ENCODE data around the gene MCCC1.
A peak's percentile ranks its signal among the peaks of the same experiment; 100 is the strongest.

The MCCC1 gene

DNA sequence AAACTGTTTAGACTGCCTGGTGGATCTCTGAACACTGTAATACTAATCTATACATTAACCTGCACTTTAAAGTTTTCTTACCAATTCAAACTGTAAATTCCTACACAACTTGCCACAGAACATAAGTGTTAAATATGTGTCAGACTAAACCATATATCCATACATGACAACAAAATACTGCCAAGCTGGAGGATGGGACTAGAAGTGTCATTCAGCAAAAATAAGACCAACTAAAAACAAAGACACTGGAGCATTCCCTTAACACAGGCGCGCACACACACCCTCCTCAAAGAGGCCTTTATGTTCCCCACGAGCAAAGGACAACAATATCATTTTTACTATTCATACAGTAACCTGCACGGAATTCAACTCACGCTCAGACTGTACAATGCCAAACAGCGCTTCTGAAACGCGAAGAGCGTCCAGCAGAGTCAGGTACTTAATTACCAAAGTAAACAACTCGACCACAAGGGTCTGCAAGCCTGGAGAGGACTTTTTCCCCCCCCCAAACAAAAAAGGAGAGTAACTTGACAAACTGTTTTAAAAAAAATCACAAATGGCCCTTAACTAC lies 120.1 kb downstream of the MCCC1 start:
- TF ChIP-seq, protein P1, sequence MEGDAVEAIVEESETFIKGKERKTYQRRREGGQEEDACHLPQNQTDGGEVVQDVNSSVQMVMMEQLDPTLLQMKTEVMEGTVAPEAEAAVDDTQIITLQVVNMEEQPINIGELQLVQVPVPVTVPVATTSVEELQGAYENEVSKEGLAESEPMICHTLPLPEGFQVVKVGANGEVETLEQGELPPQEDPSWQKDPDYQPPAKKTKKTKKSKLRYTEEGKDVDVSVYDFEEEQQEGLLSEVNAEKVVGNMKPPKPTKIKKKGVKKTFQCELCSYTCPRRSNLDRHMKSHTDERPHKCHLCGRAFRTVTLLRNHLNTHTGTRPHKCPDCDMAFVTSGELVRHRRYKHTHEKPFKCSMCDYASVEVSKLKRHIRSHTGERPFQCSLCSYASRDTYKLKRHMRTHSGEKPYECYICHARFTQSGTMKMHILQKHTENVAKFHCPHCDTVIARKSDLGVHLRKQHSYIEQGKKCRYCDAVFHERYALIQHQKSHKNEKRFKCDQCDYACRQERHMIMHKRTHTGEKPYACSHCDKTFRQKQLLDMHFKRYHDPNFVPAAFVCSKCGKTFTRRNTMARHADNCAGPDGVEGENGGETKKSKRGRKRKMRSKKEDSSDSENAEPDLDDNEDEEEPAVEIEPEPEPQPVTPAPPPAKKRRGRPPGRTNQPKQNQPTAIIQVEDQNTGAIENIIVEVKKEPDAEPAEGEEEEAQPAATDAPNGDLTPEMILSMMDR (IDR thresholded peaks at IDR 0.05; ENCODE audit: low read depth, low read length) = no peak
- peak overlapping the region; percentile 76 to 91 for H3K4me3 ChIP-seq (replicated peaks in 1 of 2; ENCODE audit: low read depth in 2 of 2, low read length in 2 of 2)
- DNase-seq (ENCODE audit: low read depth in 2 of 2) = peak; percentile 4 to 26

DNA sequence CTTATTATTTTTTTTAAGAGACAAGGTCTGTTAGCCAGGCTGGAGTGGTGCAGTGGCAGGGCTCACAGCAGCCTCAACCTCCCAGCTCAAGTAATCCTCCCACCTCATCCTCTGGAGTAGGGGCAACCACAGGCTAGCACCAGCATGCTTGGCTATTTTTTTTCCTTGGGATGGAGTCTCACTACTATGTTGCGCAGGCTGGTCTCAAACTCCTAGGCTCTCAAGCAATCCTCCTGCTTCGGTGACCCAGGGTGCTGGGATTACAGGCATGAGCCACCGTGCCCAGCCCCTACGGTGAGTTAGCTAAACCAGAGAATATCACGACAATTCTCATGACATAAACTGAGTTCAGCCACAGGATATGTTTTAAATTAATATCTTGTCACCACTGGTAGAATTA lies 120.9 kb downstream of the MCCC1 start:
- peak overlapping the region in 1 of 2 donors; percentile 12 for H3K4me3 ChIP-seq (replicated peaks in 1 of 2; ENCODE audit: low read depth in 2 of 2, low read length in 2 of 2)
- DNase-seq (ENCODE audit: low read depth in 2 of 2) = no peak
- TF ChIP-seq, protein P1 (IDR thresholded peaks at IDR 0.05; ENCODE audit: low read depth, low read length) = no peak

DNA sequence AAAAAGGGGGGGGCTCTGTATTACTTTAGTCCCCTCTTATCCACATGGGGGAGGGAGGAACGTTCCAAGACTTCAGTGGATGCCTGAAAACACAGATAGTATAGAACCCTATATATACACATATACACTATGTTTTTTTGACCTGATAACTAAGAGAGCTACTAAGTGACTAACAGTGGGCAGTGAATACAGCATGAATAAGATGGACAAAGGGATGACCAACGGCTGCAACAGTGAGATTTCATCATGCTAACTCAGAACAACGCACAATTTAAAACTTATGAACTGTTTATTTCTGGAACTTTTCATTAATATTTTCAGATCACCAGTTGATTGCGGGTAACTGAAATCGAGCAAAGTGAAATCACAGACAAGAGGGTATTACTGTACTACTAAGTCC lies 126.2 kb downstream of the MCCC1 start:
- peak in 1 of 2 donors; percentile 68 for DNase-seq (ENCODE audit: low read depth in 2 of 2)
- no peak overlapping the region for H3K4me3 ChIP-seq (replicated peaks in 1 of 2; ENCODE audit: low read depth in 2 of 2, low read length in 2 of 2)
- TF ChIP-seq, protein P1 (IDR thresholded peaks at IDR 0.05; ENCODE audit: low read depth, low read length) = no peak

DNA sequence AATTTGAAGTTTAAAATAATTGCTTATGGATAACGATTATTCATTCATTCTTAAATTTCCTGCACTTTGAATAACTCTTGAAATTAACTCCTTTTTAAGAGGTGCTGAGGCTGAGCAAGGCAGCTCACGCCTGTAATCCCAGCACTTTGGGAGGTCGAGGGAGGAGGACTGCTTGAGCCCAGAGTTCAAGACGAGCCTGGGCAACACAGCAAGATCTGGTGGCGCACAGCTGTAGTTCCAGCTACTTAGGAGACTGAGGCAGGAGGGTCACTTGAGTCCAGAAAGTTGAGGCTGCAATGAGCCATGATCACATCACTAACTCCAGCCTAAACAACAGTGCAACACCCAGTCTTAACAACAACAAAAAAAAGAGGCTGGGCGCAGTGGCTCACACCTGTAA lies 126.9 kb downstream of the MCCC1 start:
- DNase-seq (ENCODE audit: low read depth in 2 of 2) = no peak
- TF ChIP-seq, protein P1 (IDR thresholded peaks at IDR 0.05; ENCODE audit: low read depth, low read length) = no peak
- no peak overlapping the region for H3K4me3 ChIP-seq (replicated peaks in 1 of 2; ENCODE audit: low read depth in 2 of 2, low read length in 2 of 2)

DNA sequence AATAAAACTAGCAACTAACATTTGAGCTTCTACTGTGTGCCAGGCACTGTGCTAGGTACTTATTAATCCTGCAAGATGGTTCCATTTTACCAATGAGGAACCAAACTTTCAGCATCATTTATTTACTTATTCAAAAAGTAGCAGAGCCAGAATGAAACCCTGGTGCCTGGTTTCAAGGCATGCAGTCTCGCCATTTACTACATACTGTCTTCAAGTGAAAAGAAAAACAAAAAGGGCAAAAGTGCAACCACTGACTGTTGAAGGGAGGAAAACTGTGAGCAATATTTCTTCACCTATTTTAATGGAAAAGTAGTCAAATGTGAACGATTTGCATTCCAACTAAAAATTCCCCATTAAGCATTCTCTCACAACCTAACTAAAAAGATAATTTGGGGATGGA lies 127.7 kb downstream of the MCCC1 start:
- peak; percentile 12 to 39 for DNase-seq (ENCODE audit: low read depth in 2 of 2)
- TF ChIP-seq, protein P1 (IDR thresholded peaks at IDR 0.05; ENCODE audit: low read depth, low read length) = no peak
- no peak overlapping the region for H3K4me3 ChIP-seq (replicated peaks in 1 of 2; ENCODE audit: low read depth in 2 of 2, low read length in 2 of 2)

DNA sequence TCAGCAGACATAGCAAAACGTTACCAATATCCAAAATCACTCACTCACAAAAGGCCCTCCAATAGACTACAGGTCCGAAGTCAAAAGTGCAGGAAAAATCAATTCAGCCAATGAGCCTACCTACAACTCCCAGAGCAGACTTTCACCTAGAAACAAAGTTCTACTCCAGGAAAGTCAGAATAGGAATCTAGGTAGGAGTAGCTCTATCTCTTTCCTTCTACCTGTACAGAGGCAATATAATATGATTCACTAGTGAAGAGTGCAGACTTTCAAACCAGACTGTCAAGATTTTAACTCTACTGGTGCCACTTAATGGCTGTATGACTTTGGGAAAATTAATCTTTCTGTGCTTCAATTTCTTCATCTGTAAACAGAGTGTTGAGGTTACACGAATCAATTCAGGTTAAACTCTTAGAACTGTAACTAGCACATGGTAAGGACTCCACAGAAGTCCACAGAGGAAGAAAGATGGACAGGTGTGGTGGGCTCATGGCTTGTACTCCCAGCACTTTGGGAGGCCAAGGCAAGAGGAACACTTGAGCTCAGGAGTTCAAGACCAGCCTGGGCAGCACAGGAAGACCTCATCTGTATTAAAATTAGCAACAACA lies 128.4 kb downstream of the MCCC1 start:
- DNase-seq (ENCODE audit: low read depth in 2 of 2) = no peak
- TF ChIP-seq, protein P1 (IDR thresholded peaks at IDR 0.05; ENCODE audit: low read depth, low read length) = no peak

DNA sequence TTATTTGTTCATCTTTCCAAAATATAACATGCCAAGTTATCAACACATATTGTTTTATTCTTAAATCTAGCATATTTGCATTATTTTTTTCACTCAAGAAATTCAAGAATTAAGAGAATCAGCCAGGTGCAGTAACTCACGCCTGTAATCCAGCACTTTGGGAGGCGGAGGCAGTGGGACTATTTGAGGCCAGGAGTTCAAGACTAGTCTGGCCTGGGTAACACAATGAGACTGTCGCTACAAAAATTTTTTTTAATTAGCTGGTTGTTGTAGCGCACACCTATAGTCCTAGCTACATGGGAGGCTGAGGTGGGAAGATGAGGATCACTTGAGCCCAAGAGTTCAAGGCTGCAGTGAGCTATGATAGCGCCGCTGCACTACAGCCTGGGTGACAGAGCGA lies 129.4 kb downstream of the MCCC1 start:
- no peak overlapping the region for H3K4me3 ChIP-seq (replicated peaks in 1 of 2; ENCODE audit: low read depth in 2 of 2, low read length in 2 of 2)
- TF ChIP-seq, protein P1 (IDR thresholded peaks at IDR 0.05; ENCODE audit: low read depth, low read length) = no peak
- no peak for DNase-seq (ENCODE audit: low read depth in 2 of 2)

More for the DNA sequence above, 128.4 kb downstream of the MCCC1 start:
- H3K4me3 ChIP-seq (replicated peaks in 1 of 2; ENCODE audit: low read depth in 2 of 2, low read length in 2 of 2) = no peak overlapping the region
